ENCODE measurements around the gene AFF4.

DNA sequence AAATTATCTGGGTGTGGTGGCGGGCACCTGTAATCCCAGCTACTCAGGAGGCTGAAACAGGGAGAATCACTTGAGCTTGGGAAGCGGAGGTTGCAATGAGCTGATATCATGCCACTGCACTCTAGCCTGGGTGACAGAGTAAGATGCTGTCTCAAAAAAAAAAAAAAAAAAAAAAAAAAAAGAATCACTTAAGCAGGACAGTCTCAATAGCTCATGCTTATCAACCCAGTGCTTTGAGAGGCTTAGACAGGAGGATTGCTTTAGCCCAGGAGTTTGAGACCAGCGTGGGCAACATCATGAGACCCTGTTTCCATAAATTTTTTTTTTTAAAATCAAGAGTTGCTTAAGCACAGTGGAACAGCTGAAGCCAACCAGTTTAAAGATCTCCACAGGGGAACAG, 47.3 kb downstream of the AFF4 start:
- TF ChIP-seq, protein P1, sequence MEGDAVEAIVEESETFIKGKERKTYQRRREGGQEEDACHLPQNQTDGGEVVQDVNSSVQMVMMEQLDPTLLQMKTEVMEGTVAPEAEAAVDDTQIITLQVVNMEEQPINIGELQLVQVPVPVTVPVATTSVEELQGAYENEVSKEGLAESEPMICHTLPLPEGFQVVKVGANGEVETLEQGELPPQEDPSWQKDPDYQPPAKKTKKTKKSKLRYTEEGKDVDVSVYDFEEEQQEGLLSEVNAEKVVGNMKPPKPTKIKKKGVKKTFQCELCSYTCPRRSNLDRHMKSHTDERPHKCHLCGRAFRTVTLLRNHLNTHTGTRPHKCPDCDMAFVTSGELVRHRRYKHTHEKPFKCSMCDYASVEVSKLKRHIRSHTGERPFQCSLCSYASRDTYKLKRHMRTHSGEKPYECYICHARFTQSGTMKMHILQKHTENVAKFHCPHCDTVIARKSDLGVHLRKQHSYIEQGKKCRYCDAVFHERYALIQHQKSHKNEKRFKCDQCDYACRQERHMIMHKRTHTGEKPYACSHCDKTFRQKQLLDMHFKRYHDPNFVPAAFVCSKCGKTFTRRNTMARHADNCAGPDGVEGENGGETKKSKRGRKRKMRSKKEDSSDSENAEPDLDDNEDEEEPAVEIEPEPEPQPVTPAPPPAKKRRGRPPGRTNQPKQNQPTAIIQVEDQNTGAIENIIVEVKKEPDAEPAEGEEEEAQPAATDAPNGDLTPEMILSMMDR (conservative IDR thresholded peaks at IDR 0.05 in 1 of 2, IDR thresholded peaks at IDR 0.05 in 1 of 2; ENCODE audit: extremely low read depth in 1 of 2, insufficient read depth in 1 of 2, low read depth in 1 of 2, low read length in 2 of 2), result no peak
- TF ChIP-seq EZH2 (IDR thresholded peaks at IDR 0.05; ENCODE audit: borderline replicate concordance, low read length), result no peak
